Skeletal muscle tissue (tissue), 4 donors: ENCODE measurements around the gene CDYL. TPM values are rescaled to one million over a fixed set of nuclear protein-coding genes. Genes with fewer than 3 reads are reported as not detected.

Experiments used
- H3K27ac ChIP-seq: one replicate; pipeline ENCODE4 v1.7.0; 2013; ENCODE audit warnings: mild to moderate bottlenecking, low read depth, low read length, inconsistent platforms
- H3K27me3 ChIP-seq, 3 donors: one replicate each; pipeline ENCODE4 v1.7.0; 2013; ENCODE audit warnings: low read length in 3 of 3; ENCODE audit not compliant: control insufficient read depth in 3 of 3, insufficient read depth in 3 of 3
- H3K36me3 ChIP-seq, 3 donors: one replicate each; pipeline ENCODE4 v1.7.0; 2013; ENCODE audit warnings: low read length in 3 of 3; ENCODE audit not compliant: control insufficient read depth in 3 of 3, insufficient read depth in 3 of 3
- H3K4me1 ChIP-seq, 3 donors: one replicate each; pipeline ENCODE4 v1.7.0; 2013; ENCODE audit warnings: low read length in 3 of 3, mild to moderate bottlenecking in 3 of 3; ENCODE audit not compliant: control insufficient read depth in 3 of 3, insufficient read depth in 3 of 3
- H3K4me3 ChIP-seq, 3 donors: one replicate each; pipeline ENCODE4 v1.7.0; 2013; ENCODE audit warnings: low read length in 3 of 3
- H3K9ac ChIP-seq, 3 donors: one replicate each; pipeline ENCODE4 v1.7.0; 2013; ENCODE audit warnings: low read length in 3 of 3, mild to moderate bottlenecking in 3 of 3, moderate library complexity in 2 of 3, low read depth in 1 of 3
- H3K9me3 ChIP-seq, 3 donors: one replicate each; pipeline ENCODE4 v1.7.0; 2013; ENCODE audit warnings: low read length in 3 of 3; ENCODE audit not compliant: control insufficient read depth in 3 of 3
- total RNA-seq: library from RNA; depleted of rRNA; stranded (reverse); fragments of >200 nt; gene quantifications from one replicate; pipeline ENCODE4 v1.2.3, GENCODE V29; 2014
- donor health status: Osteomylitis.

Gene CDYL
- total RNA-seq, 1 donor from 2014 or later = 33.9 TPM

GRCh38 chr6:4740032-4740431, 36.2 kb upstream of the CDYL start:
- Histone ChIP-seq H3K27me3 (no peaks in the 10 kb centered on the region), H3K27ac (no peak overlapping the region), H3K36me3 (no peaks in the 10 kb centered on the region), H3K4me1 (no peaks in the 10 kb centered on the region), H3K4me3 (no peak overlapping the region), H3K9me3 (no peaks in the 10 kb centered on the region), H3K9ac (no peak overlapping the region)

GRCh38 chr6:4743062-4743461, 33.1 kb upstream of the CDYL start:
- no peak overlapping the region for H3K4me3 ChIP-seq
- no peaks in the 10 kb centered on the region for H3K9me3 ChIP-seq
- no peak overlapping the region for H3K27ac ChIP-seq
- no peaks in the 10 kb centered on the region for H3K36me3 ChIP-seq
- no peaks in the 10 kb centered on the region for H3K4me1 ChIP-seq
- no peak overlapping the region for H3K9ac ChIP-seq
- H3K27me3 ChIP-seq = no peaks in the 10 kb centered on the region

GRCh38 chr6:4743926-4744325, 32.3 kb upstream of the CDYL start:
- Histone ChIP-seq H3K27ac (no peak overlapping the region), H3K4me3 (no peak overlapping the region), H3K4me1 (no peaks in the 10 kb centered on the region), H3K36me3 (no peaks in the 10 kb centered on the region), H3K9me3 (no peaks in the 10 kb centered on the region), H3K27me3 (no peaks in the 10 kb centered on the region), H3K9ac (no peak overlapping the region)

GRCh38 chr6:4747588-4747987, 28.6 kb upstream of the CDYL start:
- Histone ChIP-seq H3K4me1 (no peaks in the 10 kb centered on the region), H3K36me3 (no peaks in the 10 kb centered on the region), H3K27ac (no peak overlapping the region), H3K9ac (no peak overlapping the region), H3K9me3 (no peaks in the 10 kb centered on the region), H3K27me3 (no peaks in the 10 kb centered on the region), H3K4me3 (no peak overlapping the region)

GRCh38 chr6:4751823-4752464, 24.3 kb upstream of the CDYL start:
- no peaks in the 10 kb centered on the region for H3K9me3 ChIP-seq
- no peaks in the 10 kb centered on the region for H3K36me3 ChIP-seq
- no peak overlapping the region for H3K27ac ChIP-seq
- H3K9ac ChIP-seq = no peak overlapping the region
- no peak overlapping the region for H3K4me3 ChIP-seq
- no peaks in the 10 kb centered on the region for H3K27me3 ChIP-seq
- H3K4me1 ChIP-seq = no peaks in the 10 kb centered on the region

- no peak overlapping the region for H3K27ac ChIP-seq
- H3K9me3 ChIP-seq = no peaks in the 10 kb centered on the region
- H3K36me3 ChIP-seq = no peaks in the 10 kb centered on the region
- H3K4me1 ChIP-seq = no peaks in the 10 kb centered on the region
- no peak overlapping the region for H3K9ac ChIP-seq
- H3K27me3 ChIP-seq = no peaks in the 10 kb centered on the region
- no peak overlapping the region for H3K4me3 ChIP-seq
Measured at GRCh38 chr6:4756247-4756646, 20.0 kb upstream of the CDYL start.

- H3K27me3 ChIP-seq = no peaks in the 10 kb centered on the region
- no peaks in the 10 kb centered on the region for H3K4me1 ChIP-seq
- H3K27ac ChIP-seq = no peak overlapping the region
- H3K9me3 ChIP-seq = no peaks in the 10 kb centered on the region
- no peak overlapping the region for H3K9ac ChIP-seq
- H3K36me3 ChIP-seq = no peaks in the 10 kb centered on the region
- no peak overlapping the region for H3K4me3 ChIP-seq
Measured at GRCh38 chr6:4759997-4760396, 16.2 kb upstream of the CDYL start.

GRCh38 chr6:4760773-4761172, 15.4 kb upstream of the CDYL start:
- no peaks in the 10 kb centered on the region for H3K27me3 ChIP-seq
- H3K4me1 ChIP-seq = no peaks in the 10 kb centered on the region
- no peak overlapping the region for H3K4me3 ChIP-seq
- H3K27ac ChIP-seq = no peak overlapping the region
- H3K36me3 ChIP-seq = no peaks in the 10 kb centered on the region
- H3K9ac ChIP-seq = no peak overlapping the region
- H3K9me3 ChIP-seq = no peaks in the 10 kb centered on the region

GRCh38 chr6:4762294-4762693, 13.9 kb upstream of the CDYL start:
- Histone ChIP-seq H3K27me3 (no peaks in the 10 kb centered on the region), H3K4me1 (no peaks in the 10 kb centered on the region), H3K9ac (no peak overlapping the region), H3K4me3 (no peak overlapping the region), H3K9me3 (no peaks in the 10 kb centered on the region), H3K27ac (no peak overlapping the region), H3K36me3 (no peaks in the 10 kb centered on the region)

GRCh38 chr6:4763921-4764320, 12.3 kb upstream of the CDYL start:
- H3K4me3 ChIP-seq = no peak overlapping the region
- no peaks in the 10 kb centered on the region for H3K36me3 ChIP-seq
- no peaks in the 10 kb centered on the region for H3K9me3 ChIP-seq
- no peaks in the 10 kb centered on the region for H3K27me3 ChIP-seq
- no peak overlapping the region for H3K27ac ChIP-seq
- no peaks in the 10 kb centered on the region for H3K4me1 ChIP-seq
- H3K9ac ChIP-seq = no peak overlapping the region

GRCh38 chr6:4768815-4769214, 7.4 kb upstream of the CDYL start:
- Histone ChIP-seq H3K9me3 (no peaks in the 10 kb centered on the region), H3K27ac (no peak overlapping the region), H3K36me3 (no peaks in the 10 kb centered on the region), H3K4me3 (no peak overlapping the region), H3K27me3 (no peaks in the 10 kb centered on the region), H3K4me1 (no peaks in the 10 kb centered on the region), H3K9ac (no peak overlapping the region)
